ENCODE measurements around the gene SCN4B.

- TF ChIP-seq POLR2A (IDR thresholded peaks at IDR 0.05; ENCODE audit: low read length) (no peak), GATA1 (IDR thresholded peaks at IDR 0.05; ENCODE audit: low read depth, low read length) (no peak)
Observed at GRCh38 chr11:118088531-118088930, 64.1 kb downstream of the SCN4B start.
